HG03108 (cell line): ENCODE data around the gene ST6GAL1.
"Not testable (repeated sequence)": the region's sequence is repeated elsewhere in the genome, so short reads cannot be mapped to it uniquely, and the experiment has no call there.

Experiments used
- ATAC-seq: cut with Tn5 transposase; IDR thresholded peaks from one replicate; pipeline ENCODE4 v1.9.1; 2021; ENCODE audit warnings: moderate library complexity; ENCODE audit not compliant: unreplicated experiment

The ST6GAL1 gene, protein sequence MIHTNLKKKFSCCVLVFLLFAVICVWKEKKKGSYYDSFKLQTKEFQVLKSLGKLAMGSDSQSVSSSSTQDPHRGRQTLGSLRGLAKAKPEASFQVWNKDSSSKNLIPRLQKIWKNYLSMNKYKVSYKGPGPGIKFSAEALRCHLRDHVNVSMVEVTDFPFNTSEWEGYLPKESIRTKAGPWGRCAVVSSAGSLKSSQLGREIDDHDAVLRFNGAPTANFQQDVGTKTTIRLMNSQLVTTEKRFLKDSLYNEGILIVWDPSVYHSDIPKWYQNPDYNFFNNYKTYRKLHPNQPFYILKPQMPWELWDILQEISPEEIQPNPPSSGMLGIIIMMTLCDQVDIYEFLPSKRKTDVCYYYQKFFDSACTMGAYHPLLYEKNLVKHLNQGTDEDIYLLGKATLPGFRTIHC

GRCh38 chr3:186930143-186930640 lies at the start of gene ST6GAL1:
Gene ST6GAL1, plus strand, starts transcription at chr3:186930526. Its CDS starts 112,178 bp downstream, at chr3:187042704.
- peak; percentile 50 for ATAC-seq

GRCh38 chr3:186882150-186882524 lies 48.2 kb upstream of the ST6GAL1 start:
- ATAC-seq = no peak

DNA sequence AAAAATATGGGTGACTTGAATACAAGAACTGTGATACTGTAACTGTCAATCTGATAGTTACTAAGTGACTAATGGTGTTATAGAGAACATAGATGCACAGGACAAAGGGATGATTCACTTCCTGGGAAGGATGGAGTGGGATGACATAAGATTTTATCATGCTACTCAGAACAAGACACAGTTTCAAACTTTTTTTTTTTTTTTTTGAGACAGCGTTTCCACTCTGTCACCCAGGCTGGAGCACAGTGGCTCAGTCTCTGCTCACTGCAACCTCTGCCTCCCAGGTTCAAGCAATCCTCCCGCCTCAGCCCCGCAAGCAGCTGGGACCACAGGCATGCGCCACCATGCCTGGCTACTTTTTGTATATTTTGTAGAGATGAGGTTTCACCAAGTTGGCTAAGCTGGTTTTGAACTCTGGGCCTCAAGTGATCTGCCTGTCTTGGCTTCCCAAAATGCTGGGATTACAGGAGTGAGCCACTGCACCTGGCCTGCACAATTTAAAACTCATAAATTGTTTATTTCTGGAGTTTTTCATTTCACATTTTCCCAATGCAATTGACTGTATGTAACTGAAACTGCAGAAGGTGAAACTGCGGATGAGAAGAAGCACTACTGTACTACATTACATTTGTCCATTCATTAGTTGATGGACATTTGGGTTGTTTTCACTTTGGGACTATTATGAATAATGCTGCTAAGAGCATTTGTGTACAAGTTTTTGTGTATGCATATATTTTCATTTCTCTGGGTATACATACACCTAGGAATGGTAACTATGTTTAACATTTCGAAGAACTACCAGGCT lies 47.2 kb upstream of the ST6GAL1 start:
- ATAC-seq = no peak

DNA sequence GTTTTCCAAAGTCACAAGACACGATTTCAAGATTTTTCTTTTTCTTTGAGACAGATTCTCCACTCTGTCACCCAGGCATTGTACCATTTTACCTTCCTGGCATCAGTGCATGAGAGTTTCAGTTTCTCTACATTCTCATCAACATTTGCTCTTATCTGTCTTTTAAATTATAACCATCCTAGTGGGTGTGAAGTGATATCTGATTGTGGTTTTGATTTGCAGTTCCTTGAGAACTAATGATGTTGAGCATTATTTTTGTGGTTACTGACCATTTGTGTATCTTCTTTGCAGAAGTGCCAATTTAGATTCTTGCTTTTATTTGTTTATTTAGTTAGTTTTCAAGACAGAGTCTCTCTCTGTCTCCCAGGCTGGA lies 46.7 kb upstream of the ST6GAL1 start:
- ATAC-seq = no peak

DNA sequence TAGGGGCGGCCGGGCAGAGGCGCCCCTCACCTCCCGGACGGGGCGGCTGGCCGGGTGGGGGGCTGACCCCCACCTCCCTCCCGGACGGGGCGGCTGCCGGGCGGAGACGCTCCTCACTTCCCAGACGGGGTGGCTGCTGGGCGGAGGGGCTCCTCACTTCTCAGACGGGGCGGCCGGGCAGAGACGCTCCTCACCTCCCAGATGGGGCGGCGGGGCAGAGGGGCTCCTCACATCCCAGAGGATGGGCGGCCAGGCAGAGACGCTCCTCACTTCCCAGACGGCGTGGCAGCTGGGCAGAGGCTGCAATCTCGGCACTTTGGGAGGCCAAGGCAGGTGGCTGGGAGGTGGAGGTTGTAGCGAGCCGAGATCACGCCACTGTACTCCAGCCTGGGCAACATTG lies 45.5 kb upstream of the ST6GAL1 start:
- not testable (repeated sequence) for ATAC-seq

- ATAC-seq = no peak
These were observed 43.9 kb upstream of the ST6GAL1 start for GRCh38 chr3:186886202-186886981.

- ATAC-seq = not testable (repeated sequence)
These were observed 42.8 kb upstream of the ST6GAL1 start for GRCh38 chr3:186887507-186887938.

GRCh38 chr3:186888569-186888968 lies 41.8 kb upstream of the ST6GAL1 start:
- no peak for ATAC-seq

DNA sequence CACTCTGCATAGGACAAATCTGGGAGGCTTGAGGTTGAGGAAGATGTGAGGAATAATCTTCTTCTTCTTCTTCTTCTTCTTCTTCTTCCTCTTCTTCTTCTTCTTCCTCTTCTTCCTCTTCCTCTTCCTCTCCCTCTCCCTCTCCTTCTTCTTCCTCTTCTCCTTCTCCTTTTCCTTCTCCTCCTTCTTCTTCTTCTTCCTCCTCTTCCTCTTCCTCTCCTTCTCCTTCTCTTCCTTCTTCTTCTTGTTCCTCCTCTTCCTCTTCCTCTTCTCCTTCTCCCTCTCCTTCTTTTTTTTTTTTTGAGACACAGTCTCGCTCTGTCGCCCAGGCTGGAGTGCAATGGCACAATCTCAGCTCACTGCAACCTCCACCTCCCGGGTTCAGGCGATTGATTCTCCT lies 40.6 kb upstream of the ST6GAL1 start:
- not testable (repeated sequence) for ATAC-seq

DNA sequence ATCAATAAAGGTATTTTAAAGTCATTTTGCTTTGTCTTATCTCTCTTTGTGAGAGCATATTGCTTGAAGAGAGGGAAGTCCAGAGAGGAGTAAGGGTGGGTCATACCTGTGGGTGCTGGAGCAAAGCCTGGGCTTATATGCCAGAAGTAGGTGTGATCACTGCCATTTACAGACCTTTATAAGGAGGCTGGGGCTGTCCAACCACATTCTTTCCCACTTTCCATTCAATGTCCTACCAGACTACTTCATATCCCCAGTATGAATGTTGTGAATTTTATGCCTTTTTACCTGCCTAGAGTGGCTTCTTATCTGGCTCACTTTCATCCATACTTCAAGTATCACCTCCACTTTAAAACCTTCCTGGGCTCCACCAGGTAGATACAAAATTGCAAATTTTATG lies 39.4 kb upstream of the ST6GAL1 start:
- ATAC-seq = no peak

DNA sequence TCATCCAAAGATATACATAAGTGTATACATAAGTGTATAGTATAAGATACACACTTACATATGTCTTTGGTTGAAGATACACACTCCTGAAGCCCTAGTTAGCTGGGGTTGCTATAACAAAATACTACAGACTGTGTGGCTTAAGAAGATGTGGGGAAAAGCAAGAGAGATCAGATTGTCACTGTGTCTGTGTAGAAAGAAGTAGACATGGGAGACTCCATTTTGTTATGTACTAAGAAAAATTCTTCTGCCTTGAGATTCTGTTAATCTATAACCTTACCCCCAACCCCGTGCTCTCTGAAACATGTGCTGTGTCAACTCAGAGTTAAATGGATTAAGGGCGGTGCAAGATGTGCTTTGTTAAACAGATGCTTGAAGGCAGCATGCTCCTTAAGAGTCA lies 37.3 kb upstream of the ST6GAL1 start:
- not testable (repeated sequence) for ATAC-seq

- no peak for ATAC-seq
These were observed 34.9 kb upstream of the ST6GAL1 start for GRCh38 chr3:186895406-186895805.

DNA sequence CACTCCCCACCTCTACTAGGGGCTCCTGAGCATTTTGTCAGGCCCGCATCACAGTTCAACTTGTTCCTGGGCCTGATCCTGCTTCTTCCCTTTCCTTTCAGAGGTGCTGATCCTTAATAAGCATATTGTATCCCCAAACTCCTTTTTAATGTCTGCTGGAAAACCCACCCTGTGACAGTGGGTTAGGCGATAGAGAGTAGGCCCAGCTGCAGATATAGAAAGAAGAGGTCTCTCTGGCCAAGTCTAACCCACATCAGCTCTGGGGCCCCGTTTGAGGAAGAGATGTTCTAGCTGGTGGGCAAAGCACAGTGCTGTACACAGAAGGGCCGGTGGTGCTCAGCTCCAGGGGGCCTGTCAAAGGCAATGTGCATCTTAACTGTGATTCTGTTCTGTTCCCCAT lies 34.3 kb upstream of the ST6GAL1 start:
- no peak for ATAC-seq

GRCh38 chr3:186896875-186897274 lies 33.5 kb upstream of the ST6GAL1 start:
- ATAC-seq = no peak

DNA sequence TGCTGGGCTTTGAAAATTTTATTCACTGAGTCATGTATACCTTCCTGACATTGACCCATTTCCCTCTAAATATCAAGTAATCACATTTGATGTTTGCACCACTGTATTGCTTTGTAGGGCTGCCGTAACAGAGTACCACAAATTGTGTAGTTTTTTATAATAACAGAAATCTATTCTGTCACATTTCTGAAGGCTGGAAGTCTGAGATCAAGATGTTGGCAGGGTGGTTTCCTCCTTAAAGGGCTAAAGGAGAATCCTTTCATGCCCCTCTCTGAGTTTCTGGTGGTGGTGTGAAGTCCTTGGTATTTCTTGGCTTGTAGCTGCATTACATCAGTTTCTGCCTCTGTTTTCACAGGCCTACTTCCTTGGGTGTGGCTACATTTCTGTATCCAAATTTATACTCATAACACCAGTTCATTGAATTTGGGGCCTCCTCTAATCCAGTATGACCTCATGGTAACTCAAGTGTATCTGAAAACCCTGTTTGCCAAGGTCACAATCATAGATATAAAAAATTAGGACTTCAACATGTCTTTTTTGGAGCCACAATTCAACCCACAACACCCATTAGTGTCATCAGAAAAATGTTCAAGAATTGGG lies 29.1 kb upstream of the ST6GAL1 start:
- no peak for ATAC-seq

GRCh38 chr3:186902154-186902553 lies 28.2 kb upstream of the ST6GAL1 start:
- ATAC-seq = no peak

DNA sequence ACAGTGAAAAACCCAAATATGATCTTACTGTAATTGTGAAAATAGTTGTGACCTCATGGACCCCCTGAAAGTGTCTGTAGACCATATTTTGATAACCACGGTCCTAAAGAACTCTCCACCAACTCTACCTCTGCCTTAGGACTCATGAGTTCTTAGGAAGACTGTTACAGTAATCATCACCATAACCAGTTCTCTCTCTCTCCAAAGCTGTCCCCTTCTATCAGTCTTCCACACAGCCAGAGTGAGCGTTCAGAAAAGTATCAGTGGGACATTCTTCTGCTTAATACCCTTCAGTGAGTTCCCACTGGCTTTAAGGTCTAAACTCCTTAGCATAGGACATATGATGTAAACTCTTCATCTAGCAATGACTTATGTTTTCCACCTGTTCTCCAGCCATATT lies 27.6 kb upstream of the ST6GAL1 start:
- ATAC-seq = no peak

GRCh38 chr3:186903676-186904075 lies 26.6 kb upstream of the ST6GAL1 start:
- ATAC-seq = not testable (repeated sequence)

DNA sequence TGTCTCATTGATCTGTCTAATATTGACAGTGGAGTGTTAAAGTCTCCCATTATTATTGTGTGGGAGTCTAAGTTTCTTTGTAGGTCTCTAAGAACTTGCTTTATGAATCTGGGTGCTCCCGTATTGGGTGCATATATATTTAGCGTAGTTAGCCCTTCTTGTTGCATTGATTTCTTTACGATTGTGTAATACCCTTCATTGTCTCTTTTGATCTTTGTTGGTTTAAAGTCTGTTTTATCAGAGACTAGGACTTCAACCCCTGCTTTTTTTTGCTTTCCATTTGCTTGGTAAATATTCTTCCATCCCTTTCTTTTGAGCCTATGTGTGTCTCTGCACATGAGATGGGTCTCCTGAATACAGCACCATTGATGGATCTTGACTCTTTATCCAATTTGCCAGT lies 23.3 kb upstream of the ST6GAL1 start:
- ATAC-seq = not testable (repeated sequence)

DNA sequence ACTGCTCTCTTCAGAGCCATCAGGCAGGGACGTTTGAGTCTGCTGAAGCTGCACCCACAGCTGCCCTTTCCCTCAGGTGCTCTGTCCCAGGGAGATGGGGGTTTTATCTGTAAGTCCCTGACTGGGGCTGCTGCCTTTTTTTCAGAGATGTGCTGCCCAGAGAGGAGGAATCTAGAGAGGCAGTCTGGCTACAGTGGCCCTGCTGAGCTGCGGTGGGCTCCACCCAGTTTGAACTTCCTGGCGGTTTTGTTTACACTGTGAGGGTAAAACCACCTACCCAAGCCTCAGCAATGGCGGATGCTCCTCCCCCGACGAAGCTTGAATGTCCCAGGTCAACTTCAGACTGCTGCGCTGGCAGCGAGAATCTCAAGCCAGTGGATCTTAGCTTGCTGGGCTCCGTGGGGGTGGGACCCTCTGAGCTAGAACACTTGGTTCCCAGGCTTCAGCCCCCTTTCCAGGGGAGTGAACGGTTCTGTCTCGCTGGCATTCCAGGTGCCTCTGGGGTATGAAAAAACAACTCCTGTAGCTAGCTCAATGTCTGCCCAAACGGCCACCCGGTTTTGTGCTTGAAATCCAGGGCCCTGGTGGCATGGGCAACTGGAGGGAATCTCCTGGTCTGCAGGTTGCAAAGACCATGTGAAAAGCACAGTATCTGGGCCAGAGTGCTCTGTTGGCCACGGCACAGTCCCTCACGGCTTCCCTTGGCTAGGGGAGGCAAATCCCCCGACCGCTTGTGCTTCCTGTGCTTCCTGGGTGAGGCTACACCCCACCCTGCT lies 21.1 kb upstream of the ST6GAL1 start:
- no peak for ATAC-seq
